ENCODE results near the gene ABCB8. TPM values are rescaled to one million over a fixed set of nuclear protein-coding genes. Genes with fewer than 3 reads are reported as not detected.

Gene ABCB8
- total and polyA plus RNA-seq, 2 of the 4 experiments (the other 2 are of a cell fraction), result 16.3 to 26.8 TPM

DNA sequence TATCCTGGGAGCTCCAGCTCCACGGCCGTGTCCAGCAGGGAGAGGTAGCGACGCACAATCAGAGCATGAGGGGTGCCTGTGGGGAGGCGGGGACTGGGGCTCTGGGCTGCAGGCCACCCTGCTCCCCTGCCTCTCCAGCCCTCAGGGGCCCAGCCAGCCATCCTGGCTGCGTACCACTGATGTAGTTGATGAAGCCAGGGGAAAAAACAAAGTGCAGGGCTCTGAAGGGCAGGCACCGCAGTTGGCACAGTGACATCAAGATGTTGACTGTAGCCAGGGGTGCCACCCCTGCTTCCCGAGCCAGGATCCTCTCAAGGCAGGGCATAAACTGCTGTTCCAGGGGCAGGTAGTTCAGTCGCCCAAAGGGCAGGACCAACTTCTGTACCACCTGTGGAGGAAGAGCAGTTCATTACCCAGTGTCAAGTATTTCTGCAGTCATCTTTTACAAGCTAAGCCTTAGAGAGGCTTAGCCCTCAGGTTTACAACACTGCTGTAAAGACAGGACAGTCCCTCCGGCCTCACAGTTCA, 49.5 kb downstream of the ABCB8 start (continued):
- TF ChIP-seq, protein P1, sequence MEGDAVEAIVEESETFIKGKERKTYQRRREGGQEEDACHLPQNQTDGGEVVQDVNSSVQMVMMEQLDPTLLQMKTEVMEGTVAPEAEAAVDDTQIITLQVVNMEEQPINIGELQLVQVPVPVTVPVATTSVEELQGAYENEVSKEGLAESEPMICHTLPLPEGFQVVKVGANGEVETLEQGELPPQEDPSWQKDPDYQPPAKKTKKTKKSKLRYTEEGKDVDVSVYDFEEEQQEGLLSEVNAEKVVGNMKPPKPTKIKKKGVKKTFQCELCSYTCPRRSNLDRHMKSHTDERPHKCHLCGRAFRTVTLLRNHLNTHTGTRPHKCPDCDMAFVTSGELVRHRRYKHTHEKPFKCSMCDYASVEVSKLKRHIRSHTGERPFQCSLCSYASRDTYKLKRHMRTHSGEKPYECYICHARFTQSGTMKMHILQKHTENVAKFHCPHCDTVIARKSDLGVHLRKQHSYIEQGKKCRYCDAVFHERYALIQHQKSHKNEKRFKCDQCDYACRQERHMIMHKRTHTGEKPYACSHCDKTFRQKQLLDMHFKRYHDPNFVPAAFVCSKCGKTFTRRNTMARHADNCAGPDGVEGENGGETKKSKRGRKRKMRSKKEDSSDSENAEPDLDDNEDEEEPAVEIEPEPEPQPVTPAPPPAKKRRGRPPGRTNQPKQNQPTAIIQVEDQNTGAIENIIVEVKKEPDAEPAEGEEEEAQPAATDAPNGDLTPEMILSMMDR (conservative IDR thresholded peaks at IDR 0.05; ENCODE audit: low read depth, low read length), result no peak

DNA sequence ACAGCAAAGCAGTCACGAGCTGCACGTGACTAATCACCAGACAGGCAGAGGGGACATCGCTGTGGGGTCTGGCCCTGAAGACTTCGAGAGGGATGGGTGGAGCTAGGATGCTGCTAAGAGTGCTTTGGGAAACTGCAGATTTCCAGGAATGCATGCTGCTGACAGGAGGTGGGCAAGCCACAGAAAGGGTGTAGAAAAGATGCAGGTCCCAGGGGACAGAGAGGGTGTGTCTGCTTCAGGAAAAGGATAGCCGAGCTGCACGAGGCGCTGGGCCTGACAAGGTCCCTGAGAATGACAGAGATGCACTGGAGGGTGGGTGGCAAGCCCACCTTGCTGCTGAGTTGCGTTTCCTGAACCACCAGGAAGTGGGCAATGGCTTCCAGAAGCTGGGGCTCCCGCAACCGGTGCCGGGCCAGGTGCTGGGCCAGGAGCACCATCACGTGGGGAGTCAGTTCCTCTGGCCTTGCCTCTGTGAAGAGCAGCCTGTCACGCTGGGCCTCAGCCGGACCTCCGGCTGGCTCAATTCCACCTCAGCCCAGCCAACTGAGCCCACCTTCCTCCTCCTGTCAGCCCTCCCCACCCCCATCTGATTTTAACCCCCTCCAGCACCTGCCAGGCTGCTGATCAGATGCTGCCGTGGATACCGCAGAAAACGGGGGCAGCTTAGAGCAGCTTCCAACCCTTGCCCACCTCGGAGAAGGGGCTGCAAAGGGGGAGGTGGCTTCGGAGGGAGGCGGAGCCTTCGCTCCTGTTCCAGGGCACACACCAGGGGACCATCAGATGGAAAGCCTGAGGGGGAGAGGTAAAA, 50.2 kb downstream of the ABCB8 start:
- H3K79me1 ChIP-seq (ENCODE audit: low read depth in 1 of 2, low read length in 2 of 2), result peaks cover 19 to 71% of the 10 kb centered on the region in 2 experiments; a peak in 3 of 4 replicates
- H2BK20ac ChIP-seq (ENCODE audit: low read depth, low read length), result no peak overlapping the region
- no peak overlapping the region for H2AK5ac ChIP-seq (ENCODE audit: low read depth, low read length)
- DNase-seq (no peak), ATAC-seq (ENCODE audit: low read depth) (no peak)
- H2BK120ac ChIP-seq (ENCODE audit: low read depth, low read length), result no peak overlapping the region
- in situ Hi-C loops (cut with MboI; ENCODE audit: low sequenced_read_pairs), result no loop called here
- no peak overlapping the region for H2AK9ac ChIP-seq (replicated peaks; ENCODE audit: low read depth, low read length, poor library complexity)
- no peak overlapping the region for H3K14ac ChIP-seq (replicated peaks; ENCODE audit: low read depth, low read length)
- no peak overlapping the region for H3K56ac ChIP-seq (ENCODE audit: extremely low read depth, insufficient read depth, low read length)
- no peak overlapping the region for H3K27ac ChIP-seq (ENCODE audit: insufficient read depth, low read length)
- H3K4me1 ChIP-seq (ENCODE audit: control insufficient read depth, insufficient read depth, low read length), result peaks cover 21% of the 10 kb centered on the region
- no peak overlapping the region for H3K4me2 ChIP-seq (ENCODE audit: low read depth, low read length)
- peaks cover 44% of the 10 kb centered on the region for H3K36me3 ChIP-seq (ENCODE audit: control insufficient read depth, insufficient read depth, low read length)
- BruUV-seq (replicated peaks), result no TSS peak
- H3K9me3 ChIP-seq (ENCODE audit: control insufficient read depth, insufficient read depth, low read length), result no peaks in the 10 kb centered on the region
- no peak overlapping the region for H2BK15ac ChIP-seq (ENCODE audit: low read depth, low read length)
- H2BK5ac ChIP-seq (ENCODE audit: low read depth, low read length, poor library complexity, severe bottlenecking), result no peak overlapping the region
- peak overlapping the region; percentile 11; the same call in 1 of the 2 replicates for H3K23ac ChIP-seq (ENCODE audit: low read depth, low read length)
- no peaks in the 10 kb centered on the region for H3K9me1 ChIP-seq (ENCODE audit: insufficient read depth, low read length)
- 50% methylated on average over 5 of the region's 22 CpGs; no CpG with 5 or more reads in 1 of the 2 experiments for WGBS, 2 experiments (ENCODE audit: extremely low coverage in 2 of 2, insufficient read length in 1 of 2)
- H3K18ac ChIP-seq (ENCODE audit: low read depth, low read length), result no peak overlapping the region
- dilution Hi-C loops (cut with HindIII; ENCODE audit: low sequenced_read_pairs, unreplicated experiment), result no loop called here
- H4K91ac ChIP-seq (ENCODE audit: insufficient read depth, low read depth, low read length), result no peak overlapping the region
- intact Hi-C loops (cut with micrococcal nuclease), result no loop called here
- H4K8ac ChIP-seq (ENCODE audit: low read depth in 2 of 2, low read length in 2 of 2), result no peak overlapping the region
- CTCF ChIA-PET, result no interaction called here
- H4K20me1 ChIP-seq (ENCODE audit: insufficient read depth, low read length), result peaks cover 22% of the 10 kb centered on the region
- H3K4ac ChIP-seq (ENCODE audit: low read depth, low read length), result no peak overlapping the region
- POLR2A ChIA-PET (ENCODE audit: unreplicated experiment), result no interaction called here
- no peak overlapping the region for H2AFZ ChIP-seq (replicated peaks; ENCODE audit: low read length, poor library complexity)
- H3K4me3 ChIP-seq (ENCODE audit: insufficient read depth, low read depth, low read length), result no peak overlapping the region
- no peak overlapping the region for H4K5ac ChIP-seq (ENCODE audit: low read depth, low read length)
- no peak overlapping the region for H3K9ac ChIP-seq (ENCODE audit: low read depth, low read length)
- no peaks in the 10 kb centered on the region for H3K27me3 ChIP-seq (ENCODE audit: control insufficient read depth, insufficient read depth, low read length)
- no peak for TF ChIP-seq SMC3 (IDR thresholded peaks at IDR 0.05; ENCODE audit: low read depth, low read length)
- TF ChIP-seq MXI1 (IDR thresholded peaks at IDR 0.05; ENCODE audit: borderline replicate concordance, low read depth, low read length), result no peak
- TF ChIP-seq, protein P2, sequence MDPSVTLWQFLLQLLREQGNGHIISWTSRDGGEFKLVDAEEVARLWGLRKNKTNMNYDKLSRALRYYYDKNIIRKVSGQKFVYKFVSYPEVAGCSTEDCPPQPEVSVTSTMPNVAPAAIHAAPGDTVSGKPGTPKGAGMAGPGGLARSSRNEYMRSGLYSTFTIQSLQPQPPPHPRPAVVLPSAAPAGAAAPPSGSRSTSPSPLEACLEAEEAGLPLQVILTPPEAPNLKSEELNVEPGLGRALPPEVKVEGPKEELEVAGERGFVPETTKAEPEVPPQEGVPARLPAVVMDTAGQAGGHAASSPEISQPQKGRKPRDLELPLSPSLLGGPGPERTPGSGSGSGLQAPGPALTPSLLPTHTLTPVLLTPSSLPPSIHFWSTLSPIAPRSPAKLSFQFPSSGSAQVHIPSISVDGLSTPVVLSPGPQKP (IDR thresholded peaks at IDR 0.05; ENCODE audit: borderline replicate concordance, low read depth, low read length), result no peak
- no peak for TF ChIP-seq POLR2A (IDR thresholded peaks at IDR 0.05; ENCODE audit: low read depth, low read length)
- TF ChIP-seq MAFK (IDR thresholded peaks at IDR 0.05; ENCODE audit: low read depth, low read length), result no peak
- no peak for TF ChIP-seq CEBPB (IDR thresholded peaks at IDR 0.05; ENCODE audit: low read depth, low read length)
- TF ChIP-seq, protein P3, sequence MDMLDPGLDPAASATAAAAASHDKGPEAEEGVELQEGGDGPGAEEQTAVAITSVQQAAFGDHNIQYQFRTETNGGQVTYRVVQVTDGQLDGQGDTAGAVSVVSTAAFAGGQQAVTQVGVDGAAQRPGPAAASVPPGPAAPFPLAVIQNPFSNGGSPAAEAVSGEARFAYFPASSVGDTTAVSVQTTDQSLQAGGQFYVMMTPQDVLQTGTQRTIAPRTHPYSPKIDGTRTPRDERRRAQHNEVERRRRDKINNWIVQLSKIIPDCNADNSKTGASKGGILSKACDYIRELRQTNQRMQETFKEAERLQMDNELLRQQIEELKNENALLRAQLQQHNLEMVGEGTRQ (IDR thresholded peaks at IDR 0.05; ENCODE audit: low read depth, low read length), result 0 out of 2 replicates have a peak, but pooled peaks have one; percentile 4
- no peak for TF ChIP-seq RAD21 (IDR thresholded peaks at IDR 0.05; ENCODE audit: low read length)
